ENCODE data around the gene IFITM2.
"Not testable (repeated sequence)": the region's sequence is repeated elsewhere in the genome, so short reads cannot be mapped to it uniquely, and the experiment has no call there.

IFITM2 gene

GRCh38 chr11:311013-311748 lies 3.6 kb downstream of the IFITM2 start:
- not testable (repeated sequence) for DNase-seq

- peak; percentile 46 for DNase-seq
Measured at GRCh38 chr11:312092-312816, 4.6 kb downstream of the IFITM2 start.

DNA sequence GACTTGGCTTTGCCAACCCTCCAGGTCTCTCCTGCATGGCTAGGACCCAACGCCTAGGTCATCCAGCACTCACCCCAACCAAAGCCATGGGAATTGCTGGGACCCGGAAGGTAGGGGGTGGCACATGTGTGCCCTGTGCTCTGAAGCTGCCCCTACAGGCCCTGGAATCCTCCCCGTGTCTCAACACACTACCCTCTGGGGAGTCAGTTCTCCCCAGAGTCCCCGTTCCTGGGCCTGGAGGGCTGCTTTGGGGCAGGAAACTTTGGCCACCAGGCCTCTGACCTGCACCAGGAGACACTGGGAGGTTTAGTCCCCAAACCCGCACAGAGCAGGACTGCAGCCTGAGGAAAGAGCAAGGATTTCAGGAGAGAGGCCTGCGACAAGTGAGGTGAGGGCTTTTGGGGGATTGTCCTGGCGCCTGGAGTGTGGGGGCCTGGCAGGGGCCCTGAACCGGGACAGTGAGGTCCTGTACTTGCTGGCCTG lies 5.7 kb downstream of the IFITM2 start:
- DNase-seq: peak; percentile 31

GRCh38 chr11:313787-314553 lies 6.4 kb downstream of the IFITM2 start, which contains the start of gene IFITM1:
IFITM1 (plus strand) TSS chr11:314040; CDS start chr11:314171, 131 bp downstream.
- DNase-seq: peak; percentile 86

GRCh38 chr11:314554-314875 lies 6.9 kb downstream of the IFITM2 start:
- not testable (repeated sequence) for DNase-seq

- no peak for DNase-seq
Measured at GRCh38 chr11:315051-315481, 7.5 kb downstream of the IFITM2 start.

DNA sequence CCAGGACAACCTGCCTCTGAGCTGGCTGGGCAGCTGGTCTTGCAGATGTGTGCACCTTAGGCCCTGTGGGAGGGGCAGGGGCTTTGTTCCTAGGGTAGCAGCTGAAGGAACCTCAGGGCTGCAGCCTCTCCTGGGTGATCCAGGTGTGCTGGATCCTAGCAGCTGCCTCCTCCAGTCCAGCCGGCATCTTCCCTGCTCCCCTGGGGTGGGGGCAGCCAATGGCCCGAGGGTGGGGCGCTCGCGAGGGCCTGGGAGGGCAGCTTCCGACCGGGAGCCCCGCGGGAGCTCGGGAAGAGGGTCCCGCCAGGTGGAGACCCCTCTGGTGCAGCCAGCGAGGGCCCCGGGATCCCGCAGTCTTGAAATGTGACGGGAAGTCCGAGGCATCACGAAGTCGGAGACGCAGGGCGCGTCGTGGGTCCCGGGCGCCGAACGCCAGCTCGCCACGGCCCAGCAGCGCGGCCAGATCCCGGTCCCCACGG lies 7.9 kb downstream of the IFITM2 start:
- no peak for DNase-seq

DNA sequence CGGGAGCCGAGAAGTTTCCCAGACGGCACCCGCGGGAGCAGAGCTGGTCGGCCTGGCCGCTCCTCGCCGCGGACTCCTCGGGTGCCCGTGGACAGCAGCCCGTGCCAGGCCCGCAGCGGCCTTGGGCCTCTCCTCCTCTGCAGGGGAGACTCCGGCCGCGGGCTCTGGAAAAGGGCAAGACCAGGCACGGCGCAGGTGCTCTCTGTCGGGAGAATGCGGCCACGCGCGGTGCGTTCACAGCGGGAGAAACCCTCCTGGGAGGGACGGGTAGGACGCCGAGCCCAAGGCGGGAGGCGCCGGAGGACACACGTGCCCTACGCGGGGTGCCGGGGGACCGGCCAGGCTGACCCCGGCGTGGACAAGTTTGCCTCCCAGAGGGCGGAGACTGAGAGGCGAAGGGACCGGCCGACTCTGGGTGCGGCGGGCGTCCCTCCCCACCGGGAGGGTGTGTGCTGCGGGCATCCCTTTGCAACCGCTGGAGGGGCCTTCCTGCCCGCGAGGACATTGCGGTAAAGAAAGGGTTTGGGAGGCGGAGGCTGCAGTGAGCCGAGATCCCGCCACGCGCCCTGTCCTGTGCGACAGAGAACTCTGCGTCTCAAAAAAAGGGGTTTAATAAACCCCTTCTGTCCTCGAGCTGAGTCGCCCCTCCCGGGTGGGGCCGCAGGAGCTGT lies 8.6 kb downstream of the IFITM2 start:
- DNase-seq: peak; percentile 46

DNA sequence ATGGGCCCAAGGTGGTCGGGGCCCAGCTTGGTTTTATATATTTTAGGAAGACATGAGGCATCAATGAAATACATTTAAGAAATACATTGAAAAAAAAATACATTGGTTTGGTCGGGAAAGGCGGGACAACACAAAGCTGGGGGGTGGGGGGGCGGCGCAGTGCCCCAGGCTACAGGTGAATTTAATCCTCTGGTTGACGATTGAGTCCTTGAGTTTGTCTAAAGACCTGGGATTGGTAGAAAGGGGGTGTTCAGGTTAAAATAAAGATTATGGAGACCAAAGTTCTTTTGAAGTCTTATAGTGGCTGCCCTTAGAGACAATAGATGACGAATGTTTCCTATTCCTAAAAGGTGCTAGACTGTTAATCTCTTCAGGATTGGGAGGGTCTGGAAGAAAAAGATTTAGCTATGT lies 9.3 kb downstream of the IFITM2 start:
- DNase-seq: no peak

DNA sequence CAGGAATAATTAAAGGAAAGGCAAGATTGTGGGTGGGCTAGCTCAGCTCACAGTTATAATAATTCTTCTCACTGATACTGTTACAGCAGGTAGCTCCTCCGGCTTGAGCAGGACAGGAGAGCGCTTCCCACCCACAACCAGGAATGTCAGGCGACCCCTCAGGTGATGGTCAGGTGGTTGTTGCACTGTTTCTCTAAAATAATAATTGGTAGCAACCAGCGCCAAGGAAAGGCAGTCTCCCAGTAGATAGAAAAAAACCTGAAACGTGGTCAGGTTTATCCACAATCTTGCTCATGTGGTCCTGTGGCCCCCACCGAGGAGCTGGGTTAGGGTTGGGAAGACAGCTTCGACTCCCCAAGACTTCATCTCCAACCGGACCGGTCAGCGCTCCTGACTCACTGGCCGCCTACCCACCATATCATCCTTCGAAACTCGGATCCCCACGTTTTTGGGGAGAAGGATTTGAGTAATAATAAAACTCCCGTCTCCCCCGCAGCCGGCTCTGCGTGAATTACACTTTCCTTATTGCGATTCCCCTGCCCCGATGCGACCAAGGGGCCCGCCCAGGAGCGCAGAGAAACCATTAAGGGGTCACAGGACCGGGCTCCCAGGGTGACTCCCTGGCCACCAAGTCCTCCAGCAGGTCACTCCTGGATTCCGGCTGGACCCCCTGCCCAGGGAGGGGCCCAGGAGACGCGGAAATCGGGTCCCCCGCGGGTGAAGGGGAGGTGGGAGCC lies 10.2 kb downstream of the IFITM2 start:
- DNase-seq: not testable (repeated sequence)

DNA sequence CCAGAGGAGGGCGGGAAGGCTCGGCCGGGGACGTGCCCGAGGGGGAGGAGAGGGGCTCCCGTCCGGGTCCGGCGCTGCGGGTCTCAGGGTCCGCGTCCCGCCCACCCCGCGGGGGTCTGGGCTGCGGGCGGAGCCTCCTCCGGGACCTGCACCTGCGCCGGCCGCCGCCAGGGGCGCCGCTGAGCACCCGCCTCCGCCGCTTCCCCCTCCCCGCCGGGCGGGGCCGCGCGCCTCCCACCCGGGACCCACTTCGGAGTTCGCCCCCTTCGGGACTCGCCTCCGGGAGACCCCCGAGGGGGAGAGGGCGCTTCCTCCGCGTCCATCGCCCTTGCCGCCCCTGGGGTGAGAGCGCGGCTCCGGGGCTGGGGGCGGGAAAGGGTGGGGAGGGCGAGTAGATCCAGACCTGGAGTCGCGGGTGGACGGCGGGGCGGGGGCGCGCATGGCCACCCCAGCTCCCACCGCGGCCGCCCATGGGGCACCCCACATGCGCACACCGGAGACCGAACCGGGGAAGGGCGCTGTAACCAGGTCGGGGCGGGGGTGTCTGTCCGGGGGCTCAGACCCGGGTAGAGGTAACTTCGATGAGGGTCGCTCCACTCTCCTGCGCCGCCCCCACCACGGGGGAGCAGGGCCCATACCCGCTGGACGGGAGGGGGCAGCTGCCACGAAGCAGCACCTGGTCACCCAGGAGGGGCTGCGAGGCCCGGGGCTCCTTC lies 10.9 kb downstream of the IFITM2 start:
- DNase-seq: not testable (repeated sequence)

DNA sequence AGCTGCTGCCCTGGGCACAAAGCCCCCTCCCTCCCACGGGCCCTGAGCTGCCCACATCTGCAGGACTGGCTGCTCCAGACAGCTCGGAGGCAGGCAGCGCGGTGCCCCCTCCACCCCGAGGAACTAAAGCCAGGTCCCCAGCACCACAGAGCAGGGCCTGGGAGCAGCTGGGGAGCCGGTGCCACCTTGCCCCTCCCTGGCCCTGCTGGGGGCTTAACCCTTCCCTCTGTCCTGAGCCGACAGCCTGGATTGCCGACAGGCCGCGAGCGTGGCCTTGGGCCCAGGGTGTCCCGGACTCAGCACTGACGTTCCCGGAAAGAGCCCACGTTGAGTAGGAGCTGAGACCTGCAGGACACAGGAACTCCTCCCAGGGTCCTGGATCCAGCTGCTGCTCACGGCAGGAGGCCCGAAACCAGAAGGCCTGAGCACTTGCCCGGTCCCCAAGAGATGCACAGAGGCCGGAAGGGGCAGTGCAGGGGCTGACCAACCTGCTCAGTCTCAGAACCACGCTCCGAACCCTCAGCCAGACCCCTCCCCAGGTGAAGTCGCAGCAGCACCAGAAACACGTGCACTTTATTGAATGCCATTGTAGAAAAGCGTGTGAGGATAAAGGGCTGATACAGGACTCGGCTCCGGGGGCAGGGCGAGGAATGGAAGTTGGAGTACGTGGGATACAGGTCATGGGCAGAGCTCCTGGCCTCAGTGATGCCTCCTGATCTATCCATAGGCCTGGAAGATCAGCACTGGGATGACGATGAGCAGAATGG lies 11.7 kb downstream of the IFITM2 start:
- not testable (repeated sequence) for DNase-seq

DNA sequence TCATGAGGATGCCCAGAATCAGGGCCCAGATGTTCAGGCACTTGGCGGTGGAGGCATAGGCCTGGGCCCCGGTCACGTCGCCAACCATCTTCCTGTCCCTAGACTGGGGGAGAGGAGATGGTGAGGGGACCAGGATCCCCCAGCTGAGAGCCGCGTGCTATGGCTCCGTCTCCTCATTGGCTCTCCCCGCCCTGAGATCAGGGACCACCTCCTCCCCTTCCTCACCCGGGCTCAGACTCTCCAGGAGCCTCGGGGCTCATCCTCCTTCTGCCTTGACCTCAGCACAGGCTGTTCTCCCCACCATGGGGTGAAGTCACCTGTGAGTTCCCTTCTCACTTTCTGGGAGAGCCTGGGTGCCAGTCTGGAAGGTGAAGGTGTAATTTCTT lies 12.3 kb downstream of the IFITM2 start:
- DNase-seq: not testable (repeated sequence)

DNA sequence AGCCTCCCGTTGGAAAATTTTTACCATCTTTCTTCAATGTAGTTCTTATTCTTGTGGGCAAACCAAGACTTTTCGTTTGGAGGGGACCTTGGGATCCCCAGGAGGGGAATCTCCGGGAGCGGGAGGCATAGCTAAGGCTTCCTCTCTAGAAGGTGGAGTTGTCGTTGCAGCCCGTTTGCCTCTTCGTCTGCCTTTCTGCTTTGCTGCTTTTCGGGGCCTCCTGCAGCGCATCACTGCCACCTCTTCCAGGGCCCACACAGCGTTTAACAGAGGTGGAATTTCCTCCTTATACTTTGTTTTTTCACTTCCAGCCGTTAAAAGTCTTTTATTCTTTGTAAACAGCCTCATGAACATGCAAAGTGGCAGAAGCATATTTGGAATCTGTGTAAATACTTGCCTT lies 16.5 kb downstream of the IFITM2 start:
- no peak for DNase-seq

DNA sequence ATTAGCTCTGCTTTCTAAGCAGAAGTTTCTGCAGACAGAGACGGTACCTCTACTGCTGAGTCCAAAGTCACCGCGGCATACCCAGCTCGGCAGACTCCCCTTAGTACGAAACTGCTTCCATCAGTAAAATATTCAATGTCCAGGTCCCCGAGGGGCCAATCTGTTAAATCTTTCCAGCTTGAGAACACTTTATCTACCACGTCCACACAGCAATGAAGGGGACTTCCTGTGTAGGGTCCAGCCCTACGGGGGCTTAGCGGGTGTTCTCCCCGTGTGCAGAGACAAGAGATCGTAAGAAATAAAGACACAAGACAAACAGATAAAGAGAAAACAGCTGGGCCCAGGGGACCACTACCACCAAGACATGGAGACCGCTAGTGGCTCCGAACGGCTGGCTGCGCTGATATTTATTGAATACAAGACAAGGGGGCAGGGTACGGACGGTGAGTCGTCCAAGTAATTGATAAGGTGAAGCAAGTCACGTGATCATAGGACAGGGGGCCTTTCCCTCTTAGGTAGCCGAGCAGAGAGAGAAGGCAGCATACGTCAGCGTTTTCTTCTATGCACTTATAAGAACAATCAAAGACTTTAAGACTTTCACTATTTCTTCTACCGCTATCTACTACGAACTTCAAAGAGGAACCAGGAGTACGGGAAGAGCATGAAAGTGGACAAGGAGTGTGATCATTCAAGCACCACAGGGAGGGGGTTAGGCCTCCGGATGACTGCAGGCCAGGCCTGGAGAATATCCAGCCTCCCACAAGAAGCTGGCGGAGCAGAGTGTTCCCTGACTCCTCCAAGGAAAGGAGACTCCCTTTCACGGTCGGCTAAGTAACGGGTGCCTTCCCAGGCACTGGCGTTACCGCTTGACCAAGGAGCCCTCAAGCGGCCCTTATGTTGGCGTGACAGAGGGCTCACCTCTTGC lies 17.2 kb downstream of the IFITM2 start:
- DNase-seq: not testable (repeated sequence)

GRCh38 chr11:325796-326591 lies 18.4 kb downstream of the IFITM2 start:
- no peak for DNase-seq

GRCh38 chr11:326592-326841 lies 18.9 kb downstream of the IFITM2 start:
- no peak for DNase-seq

GRCh38 chr11:326842-327580 lies 19.4 kb downstream of the IFITM2 start:
- DNase-seq: peak; percentile 79
